HEK293T (cell line): ENCODE results near the gene TPGS2.
"Not testable (repeated sequence)": the region's sequence is repeated elsewhere in the genome, so short reads cannot be mapped to it uniquely, and the experiment has no call there.

Experiments
- CTCF ChIA-PET: fragments of 350-600 bp; formaldehyde crosslinking; extraction: SDS; loops from one replicate; lab custom pipeline; 2021; ENCODE audit warnings: antibody characterized with exemption, inconsistent platforms; lab: Yijun Ruan, JAX
- POLR2A ChIA-PET: fragments of 350-600 bp; formaldehyde crosslinking; extraction: SDS; loops from one replicate; lab custom pipeline; 2020; ENCODE audit warnings: antibody characterized with exemption, inconsistent platforms; lab: Yijun Ruan, JAX
- DNase-seq: peaks from one replicate; pipeline ENCODE4 v3.0.0; 2012; ENCODE audit warnings: mixed read lengths; ENCODE audit errors: extremely low spot score
- ARNT ChIP-seq: fragments of 450-650 bp; IDR thresholded peaks from 2 replicates; pipeline ENCODE4 v1.6.1; 2017; ENCODE audit warnings: mild to moderate bottlenecking
- BHLHE40 ChIP-seq: fragments of 450-650 bp; IDR thresholded peaks from 2 replicates; pipeline ENCODE4 v1.6.1; 2016; ENCODE audit warnings: mild to moderate bottlenecking, moderate library complexity, borderline replicate concordance
- CTBP1 ChIP-seq: fragments of 450-650 bp; IDR thresholded peaks from 2 replicates; pipeline ENCODE4 v1.6.1; 2016; ENCODE audit warnings: borderline replicate concordance
- ELF4 ChIP-seq: fragments of 450-650 bp; IDR thresholded peaks from 2 replicates; pipeline ENCODE4 v1.6.1; 2017; ENCODE audit warnings: antibody characterized with exemption
- FOXA1 ChIP-seq: fragments of 450-650 bp; IDR thresholded peaks from 2 replicates; pipeline ENCODE4 v1.6.1; 2016; ENCODE audit warnings: mild to moderate bottlenecking
- FOXK2 ChIP-seq: fragments of 450-650 bp; IDR thresholded peaks from 2 replicates; pipeline ENCODE4 v1.6.1; 2016; ENCODE audit warnings: mild to moderate bottlenecking
- FOXM1 ChIP-seq: fragments of 450-650 bp; IDR thresholded peaks from 2 replicates; pipeline ENCODE4 v1.6.1; 2017; ENCODE audit warnings: mild to moderate bottlenecking, borderline replicate concordance
- HDGF ChIP-seq: fragments of 450-650 bp; IDR thresholded peaks from 2 replicates; pipeline ENCODE4 v1.6.1; 2017; ENCODE audit warnings: antibody characterized with exemption, borderline replicate concordance
- L3MBTL2 ChIP-seq: fragments of 450-650 bp; conservative IDR thresholded peaks from 2 replicates; pipeline ENCODE4 v1.6.1; 2016; ENCODE audit warnings: mild to moderate bottlenecking
- LEF1 ChIP-seq: fragments of 450-650 bp; IDR thresholded peaks from 2 replicates; pipeline ENCODE4 v1.6.1; 2017; ENCODE audit warnings: mild to moderate bottlenecking, borderline replicate concordance
- NFRKB ChIP-seq: fragments of 450-650 bp; IDR thresholded peaks from 2 replicates; pipeline ENCODE4 v1.6.1; 2016; ENCODE audit warnings: mild to moderate bottlenecking, moderate library complexity
- PKNOX1 ChIP-seq: fragments of 450-650 bp; IDR thresholded peaks from 2 replicates; pipeline ENCODE4 v1.6.1; 2016
- SP1 ChIP-seq: fragments of 450-650 bp; IDR thresholded peaks from 2 replicates; pipeline ENCODE4 v1.6.1; 2017
- SUZ12 ChIP-seq: fragments of 450-650 bp; IDR thresholded peaks from 2 replicates; pipeline ENCODE4 v1.6.1; 2016; ENCODE audit warnings: mild to moderate bottlenecking
- TARDBP ChIP-seq: fragments of 450-650 bp; IDR thresholded peaks from 2 replicates; pipeline ENCODE4 v1.6.1; 2016
- ZNF384 ChIP-seq: fragments of 450-650 bp; IDR thresholded peaks from 2 replicates; pipeline ENCODE4 v1.6.1; 2016

TPGS2 gene

GRCh38 chr18:36769611-36770314 lies 59.0 kb downstream of the TPGS2 start:
- ChIA-PET CTCF (interaction anchor here (1.3 kb wide), 1 partner anchor 82 kb away, joined by 3 read pairs; no protein-coding TSS in a partner anchor), POLR2A (no interaction called here)
- DNase-seq = peak; percentile 79
- no peak for TF ChIP-seq HDGF
- 0 out of 2 replicates have a peak, but pooled peaks have one; percentile 3 for TF ChIP-seq ARNT

- TF ChIP-seq ELF4 (no peak), SUZ12 (no peak), FOXM1 (no peak), SP1 (no peak), ZNF384 (no peak), FOXK2 (no peak)
- POLR2A ChIA-PET = no interaction called here
- CTCF ChIA-PET = interaction anchor here (1.3 kb wide), 1 partner anchor 81 kb away, joined by 3 read pairs; no protein-coding TSS in a partner anchor
Measured at GRCh38 chr18:36769172-36769571, 59.6 kb downstream of the TPGS2 start.

GRCh38 chr18:36766836-36767235 lies 62.0 kb downstream of the TPGS2 start:
- ChIA-PET CTCF (no interaction called here), POLR2A (no interaction called here)
- DNase-seq = no peak
- TF ChIP-seq L3MBTL2 = no peak
- no peak for TF ChIP-seq ARNT
- no peak for TF ChIP-seq PKNOX1
- TF ChIP-seq ELF4 = no peak
- TF ChIP-seq TARDBP = no peak
- TF ChIP-seq BHLHE40 = no peak
- no peak for TF ChIP-seq FOXA1
- no peak for TF ChIP-seq ZNF384
- no peak for TF ChIP-seq SP1
- no peak for TF ChIP-seq NFRKB
- TF ChIP-seq FOXK2 = no peak
- TF ChIP-seq HDGF = no peak
- TF ChIP-seq FOXM1 = no peak
- TF ChIP-seq LEF1 = no peak
- TF ChIP-seq SUZ12 = no peak
- no peak for TF ChIP-seq CTBP1

More at GRCh38 chr18:36769172-36769571, 59.6 kb downstream of the TPGS2 start:
- no peak for DNase-seq

- POLR2A ChIA-PET, CTCF ChIA-PET, DNase-seq: not testable (repeated sequence)
Measured at GRCh38 chr18:36762965-36763364, 65.8 kb downstream of the TPGS2 start.

GRCh38 chr18:36762074-36762473 lies 66.7 kb downstream of the TPGS2 start:
- POLR2A ChIA-PET = no interaction called here
- DNase-seq = no peak
- no peak for TF ChIP-seq ZNF384
- no peak for TF ChIP-seq FOXA1
- no peak for TF ChIP-seq LEF1
- TF ChIP-seq PKNOX1 = no peak
- TF ChIP-seq NFRKB = no peak
- TF ChIP-seq TARDBP = no peak
- no peak for TF ChIP-seq BHLHE40
- no peak for TF ChIP-seq HDGF
- no peak for TF ChIP-seq SP1
- no peak for TF ChIP-seq SUZ12
- no peak for TF ChIP-seq FOXK2
- CTCF ChIA-PET = no interaction called here

- CTCF ChIA-PET = interaction anchor here (2.7 kb wide), 1 partner anchor 74 kb away, joined by 12 read pairs; no protein-coding TSS in a partner anchor
- no peak for DNase-seq
- POLR2A ChIA-PET = no interaction called here
Measured at GRCh38 chr18:36761186-36761698, 67.6 kb downstream of the TPGS2 start.

GRCh38 chr18:36760598-36760997 lies 68.2 kb downstream of the TPGS2 start:
- TF ChIP-seq ELF4 = no peak
- TF ChIP-seq PKNOX1 = no peak
- no peak for TF ChIP-seq LEF1
- CTCF ChIA-PET = interaction anchor here (0.5 to 2.7 kb wide), 3 partner anchors 8 to 866 kb away, joined by 3 to 12 read pairs (median 5); no protein-coding TSS in a partner anchor
- POLR2A ChIA-PET = no interaction called here
- no peak for DNase-seq

More at GRCh38 chr18:36761186-36761698, 67.6 kb downstream of the TPGS2 start:
- TF ChIP-seq FOXA1 (no peak), FOXM1 (no peak), ELF4 (no peak), TARDBP (no peak), ZNF384 (no peak), NFRKB (no peak), FOXK2 (no peak), L3MBTL2 (no peak)
